Hindlimb muscle (tissue), 1 donor: ENCODE measurements around the gene OR5H14. TPM values are rescaled to one million over a fixed set of nuclear protein-coding genes. Genes with fewer than 3 reads are reported as not detected.

Source experiments
- polyA plus RNA-seq: library from polyadenylated mRNA; unstranded; fragments of 120-200 nt; gene quantifications from one replicate; pipeline ENCODE4 v1.2.1, GENCODE V29; 2013; ENCODE audit not compliant: insufficient read length

The OR5H14 gene
- polyA plus RNA-seq, 1 donor = not detected

Other genes with a start within 250 kb of the OR5H14 start
- 38.4 TPM for gene RIOX2, start 175.0 kb upstream of the OR5H14 start, polyA plus RNA-seq
- not detected for gene GABRR3, start 112.2 kb upstream of the OR5H14 start, polyA plus RNA-seq
- not detected for gene OR5AC2, start 60.3 kb upstream of the OR5H14 start, polyA plus RNA-seq
- not detected for gene OR5H1, start 16.8 kb upstream of the OR5H14 start, polyA plus RNA-seq
- gene OR5H15, start 19.2 kb downstream of the OR5H14 start, polyA plus RNA-seq = not detected
- gene OR5H6, start 116.8 kb downstream of the OR5H14 start, polyA plus RNA-seq = not detected
- not detected for gene OR5H2, start 135.0 kb downstream of the OR5H14 start, polyA plus RNA-seq
- not detected for gene OR5K4, start 206.4 kb downstream of the OR5H14 start, polyA plus RNA-seq
- gene OR5K3, start 243.2 kb downstream of the OR5H14 start, polyA plus RNA-seq = not detected